Testis (tissue), 2 donors: Measurements from ENCODE around the gene NOS1.

Experiments used
- POLR2A ChIP-seq: fragments of 450-650 bp; IDR thresholded peaks from one replicate; pipeline ENCODE4 v1.6.1; 2017; ENCODE audit warnings: antibody characterized with exemption, mild to moderate bottlenecking, moderate library complexity
- TF ChIP-seq, protein P1 (sequence below), 3 experiments: fragments of 450-650 bp in 2 of 3; fragments of 200-600 bp in 1 of 3; sonication (generic) in 1 of 3; IDR thresholded peaks; one replicate each; pipeline ENCODE4 v1.5.1; 2016 to 2019; ENCODE audit warnings: antibody characterized with exemption in 3 of 3, mild to moderate bottlenecking in 2 of 3, moderate library complexity in 1 of 3

DNA sequence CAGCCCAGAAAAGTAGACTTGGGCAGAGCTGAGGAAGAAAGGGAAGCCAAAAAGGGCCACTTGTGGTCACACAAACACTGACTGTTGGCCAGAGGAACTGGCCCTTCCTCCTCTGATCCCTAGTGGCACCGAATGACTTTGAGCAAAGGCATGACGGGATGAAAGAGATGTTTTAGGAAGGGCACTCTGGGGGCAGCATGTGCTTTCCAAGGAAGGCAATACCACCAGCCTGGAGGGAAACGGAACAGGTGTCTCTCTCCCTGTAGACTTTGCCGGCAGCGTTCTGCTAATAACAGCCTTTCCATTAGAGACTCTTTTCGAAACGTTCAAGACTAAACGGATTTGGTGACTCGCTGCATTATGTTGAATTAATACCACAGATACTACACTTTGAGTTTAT, 158.9 kb downstream of the NOS1 start:
- TF ChIP-seq POLR2A: no peak
- TF ChIP-seq, protein P1, sequence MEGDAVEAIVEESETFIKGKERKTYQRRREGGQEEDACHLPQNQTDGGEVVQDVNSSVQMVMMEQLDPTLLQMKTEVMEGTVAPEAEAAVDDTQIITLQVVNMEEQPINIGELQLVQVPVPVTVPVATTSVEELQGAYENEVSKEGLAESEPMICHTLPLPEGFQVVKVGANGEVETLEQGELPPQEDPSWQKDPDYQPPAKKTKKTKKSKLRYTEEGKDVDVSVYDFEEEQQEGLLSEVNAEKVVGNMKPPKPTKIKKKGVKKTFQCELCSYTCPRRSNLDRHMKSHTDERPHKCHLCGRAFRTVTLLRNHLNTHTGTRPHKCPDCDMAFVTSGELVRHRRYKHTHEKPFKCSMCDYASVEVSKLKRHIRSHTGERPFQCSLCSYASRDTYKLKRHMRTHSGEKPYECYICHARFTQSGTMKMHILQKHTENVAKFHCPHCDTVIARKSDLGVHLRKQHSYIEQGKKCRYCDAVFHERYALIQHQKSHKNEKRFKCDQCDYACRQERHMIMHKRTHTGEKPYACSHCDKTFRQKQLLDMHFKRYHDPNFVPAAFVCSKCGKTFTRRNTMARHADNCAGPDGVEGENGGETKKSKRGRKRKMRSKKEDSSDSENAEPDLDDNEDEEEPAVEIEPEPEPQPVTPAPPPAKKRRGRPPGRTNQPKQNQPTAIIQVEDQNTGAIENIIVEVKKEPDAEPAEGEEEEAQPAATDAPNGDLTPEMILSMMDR (IDR thresholded peaks at IDR 0.05): no peak
